GM19395 (cell line): ENCODE data around the gene HOXD1.

Experiments used
- ATAC-seq: cut with Tn5 transposase; IDR thresholded peaks from one replicate; pipeline ENCODE4 v1.9.1; 2021; ENCODE audit warnings: mild to moderate bottlenecking, moderate library complexity; ENCODE audit not compliant: unreplicated experiment

HOXD1 gene

GRCh38 chr2:176164611-176165369 is 23.7 kb upstream of the HOXD1 start:
- no peak for ATAC-seq

- no peak for ATAC-seq
These were observed 23.0 kb upstream of the HOXD1 start for GRCh38 chr2:176165370-176166050.

GRCh38 chr2:176166272-176166671 is 22.2 kb upstream of the HOXD1 start:
- ATAC-seq: no peak

GRCh38 chr2:176167398-176167797 is 21.1 kb upstream of the HOXD1 start:
- ATAC-seq: no peak

- ATAC-seq: no peak
These were observed 19.3 kb upstream of the HOXD1 start for GRCh38 chr2:176169181-176169580.

- no peak for ATAC-seq
These were observed 18.8 kb upstream of the HOXD1 start for GRCh38 chr2:176169711-176170110.

- ATAC-seq: no peak
These were observed 17.7 kb upstream of the HOXD1 start for GRCh38 chr2:176170602-176171305.

- ATAC-seq: no peak
These were observed 17.0 kb upstream of the HOXD1 start for GRCh38 chr2:176171351-176172006.

GRCh38 chr2:176172007-176172894 is 16.2 kb upstream of the HOXD1 start:
- no peak for ATAC-seq

GRCh38 chr2:176172895-176173566 is 15.4 kb upstream of the HOXD1 start:
- no peak for ATAC-seq

GRCh38 chr2:176173567-176174381 is 14.7 kb upstream of the HOXD1 start:
- ATAC-seq: no peak

GRCh38 chr2:176174382-176174823 is 14.1 kb upstream of the HOXD1 start:
- ATAC-seq: no peak

- no peak for ATAC-seq
These were observed 13.4 kb upstream of the HOXD1 start for GRCh38 chr2:176174824-176175708.

- ATAC-seq: no peak
These were observed 12.5 kb upstream of the HOXD1 start for GRCh38 chr2:176175709-176176607.

- ATAC-seq: no peak
These were observed 10.9 kb upstream of the HOXD1 start for GRCh38 chr2:176177580-176178037.

- ATAC-seq: no peak
These were observed 10.3 kb upstream of the HOXD1 start for GRCh38 chr2:176178038-176178756.
